GM12873 (cell line): ENCODE results near the gene MACROH2A1.

Experiments used
- TF ChIP-seq, protein P1 (sequence below): IDR thresholded peaks from 2 replicates; pipeline ENCODE4 v1.5.1; 2012; ENCODE audit warnings: low read depth, mild to moderate bottlenecking, moderate library complexity, low read length, control low read depth; ENCODE audit not compliant: insufficient read depth; ENCODE audit errors: missing control alignments

The MACROH2A1 gene

GRCh38 chr5:135304352-135305221 lies 94.4 kb downstream of the MACROH2A1 start:
- TF ChIP-seq, protein P1, sequence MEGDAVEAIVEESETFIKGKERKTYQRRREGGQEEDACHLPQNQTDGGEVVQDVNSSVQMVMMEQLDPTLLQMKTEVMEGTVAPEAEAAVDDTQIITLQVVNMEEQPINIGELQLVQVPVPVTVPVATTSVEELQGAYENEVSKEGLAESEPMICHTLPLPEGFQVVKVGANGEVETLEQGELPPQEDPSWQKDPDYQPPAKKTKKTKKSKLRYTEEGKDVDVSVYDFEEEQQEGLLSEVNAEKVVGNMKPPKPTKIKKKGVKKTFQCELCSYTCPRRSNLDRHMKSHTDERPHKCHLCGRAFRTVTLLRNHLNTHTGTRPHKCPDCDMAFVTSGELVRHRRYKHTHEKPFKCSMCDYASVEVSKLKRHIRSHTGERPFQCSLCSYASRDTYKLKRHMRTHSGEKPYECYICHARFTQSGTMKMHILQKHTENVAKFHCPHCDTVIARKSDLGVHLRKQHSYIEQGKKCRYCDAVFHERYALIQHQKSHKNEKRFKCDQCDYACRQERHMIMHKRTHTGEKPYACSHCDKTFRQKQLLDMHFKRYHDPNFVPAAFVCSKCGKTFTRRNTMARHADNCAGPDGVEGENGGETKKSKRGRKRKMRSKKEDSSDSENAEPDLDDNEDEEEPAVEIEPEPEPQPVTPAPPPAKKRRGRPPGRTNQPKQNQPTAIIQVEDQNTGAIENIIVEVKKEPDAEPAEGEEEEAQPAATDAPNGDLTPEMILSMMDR, result no peak

GRCh38 chr5:135303582-135304173 lies 95.4 kb downstream of the MACROH2A1 start:
- TF ChIP-seq, protein P1, result no peak

DNA sequence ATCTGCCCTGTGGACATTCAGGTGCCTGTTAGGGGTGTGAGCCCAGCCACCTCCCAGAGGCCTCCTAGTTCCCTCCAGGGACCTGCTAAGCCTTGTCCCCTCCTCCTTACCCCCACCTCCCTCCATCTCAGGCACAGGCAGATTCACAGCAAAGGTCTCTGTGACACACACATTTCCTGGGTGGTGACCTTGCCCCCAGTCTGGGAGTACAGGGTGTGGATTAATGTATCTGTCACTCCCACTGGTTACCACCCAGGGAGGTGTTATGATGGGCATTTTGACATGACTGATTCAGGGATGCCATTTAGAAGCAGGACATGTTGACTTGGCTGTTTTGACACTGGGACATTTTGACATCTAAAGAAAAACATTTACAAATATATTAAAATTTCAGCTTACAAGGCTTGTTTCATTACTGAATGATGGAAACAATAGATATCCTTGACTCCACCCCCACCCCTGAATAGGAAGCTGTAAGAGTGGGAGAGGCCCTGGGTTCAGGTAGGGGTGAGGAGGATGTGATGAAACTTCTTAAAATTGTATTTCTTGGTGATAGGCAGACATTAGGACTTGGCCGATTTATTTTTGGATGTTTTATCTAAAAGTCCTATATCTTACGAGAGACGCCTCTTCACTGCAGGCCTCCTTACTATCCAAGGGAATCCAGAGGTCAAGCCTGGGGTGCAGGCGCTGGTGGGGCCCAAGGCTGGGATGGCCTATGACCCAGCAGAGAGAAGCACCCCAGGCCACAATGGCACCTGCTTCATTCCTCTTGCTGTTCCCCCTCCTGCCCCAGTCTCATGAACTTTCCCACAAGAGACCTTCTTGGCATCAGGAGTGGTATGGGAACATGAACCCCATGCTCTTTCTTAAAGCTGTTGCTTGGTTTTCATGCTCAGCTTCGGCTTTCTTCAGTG lies 101.9 kb downstream of the MACROH2A1 start:
- TF ChIP-seq, protein P1, result no peak

- TF ChIP-seq, protein P1, result no peak
These were observed 103.2 kb downstream of the MACROH2A1 start for GRCh38 chr5:135295852-135296251.

- TF ChIP-seq, protein P1, result no peak
These were observed 104.2 kb downstream of the MACROH2A1 start for GRCh38 chr5:135294793-135295192.

GRCh38 chr5:135289651-135290050 lies 109.4 kb downstream of the MACROH2A1 start:
- TF ChIP-seq, protein P1, result no peak
